HFFc6 (cell line): ENCODE measurements around the gene CD82. TPM values are rescaled to one million over a fixed set of nuclear protein-coding genes. Genes with fewer than 3 reads are reported as not detected.

Experiments used
- DNase-seq: peaks from one replicate; pipeline ENCODE4 v3.0.0-alpha.2; 2018
- H3K27ac Mint-ChIP-seq: 2 replicates; pipeline ENCODE4 v1.8.0; 2020; ENCODE audit warnings: mild to moderate bottlenecking, mixed read lengths
- H3K27me3 Mint-ChIP-seq: 2 replicates; pipeline ENCODE4 v1.8.0; 2021; ENCODE audit warnings: mild to moderate bottlenecking, moderate library complexity, mixed read lengths; ENCODE audit not compliant: insufficient read depth
- H3K36me3 Mint-ChIP-seq: 2 replicates; pipeline ENCODE4 v1.8.0; 2021; ENCODE audit warnings: low read depth, mixed read lengths
- H3K4me1 Mint-ChIP-seq: 2 replicates; pipeline ENCODE4 v1.8.0; 2020; ENCODE audit warnings: low read depth, mixed read lengths
- H3K4me3 Mint-ChIP-seq: 2 replicates; pipeline ENCODE4 v1.8.0; 2020; ENCODE audit warnings: mild to moderate bottlenecking, moderate library complexity, mixed read lengths
- H3K9me3 Mint-ChIP-seq: 2 replicates; pipeline ENCODE4 v1.8.0; 2020; ENCODE audit warnings: mild to moderate bottlenecking, mixed read lengths
- total RNA-seq, 6 experiments: library from RNA; stranded (reverse); fragmentation: NEBNext Ultra II Directional; extraction: Animal tissue kit (Norgen Biotek cat#: 25700); gene quantifications; 2 replicates in 1 of 6; 3 replicates in 5 of 6; pipeline ENCODE4 v1.2.3, GENCODE V29; 2021
- TF ChIP-seq, protein P1 (sequence below): fragments of 200-600 bp; sonication (generic); IDR thresholded peaks from 2 replicates; pipeline ENCODE4 v1.5.0; 2021; ENCODE audit warnings: antibody characterized with exemption, mild to moderate bottlenecking

The CD82 gene
- total RNA-seq, 6 experiments from 2014 or later, result 17.3 to 31.7 (median 20.7) TPM

DNA sequence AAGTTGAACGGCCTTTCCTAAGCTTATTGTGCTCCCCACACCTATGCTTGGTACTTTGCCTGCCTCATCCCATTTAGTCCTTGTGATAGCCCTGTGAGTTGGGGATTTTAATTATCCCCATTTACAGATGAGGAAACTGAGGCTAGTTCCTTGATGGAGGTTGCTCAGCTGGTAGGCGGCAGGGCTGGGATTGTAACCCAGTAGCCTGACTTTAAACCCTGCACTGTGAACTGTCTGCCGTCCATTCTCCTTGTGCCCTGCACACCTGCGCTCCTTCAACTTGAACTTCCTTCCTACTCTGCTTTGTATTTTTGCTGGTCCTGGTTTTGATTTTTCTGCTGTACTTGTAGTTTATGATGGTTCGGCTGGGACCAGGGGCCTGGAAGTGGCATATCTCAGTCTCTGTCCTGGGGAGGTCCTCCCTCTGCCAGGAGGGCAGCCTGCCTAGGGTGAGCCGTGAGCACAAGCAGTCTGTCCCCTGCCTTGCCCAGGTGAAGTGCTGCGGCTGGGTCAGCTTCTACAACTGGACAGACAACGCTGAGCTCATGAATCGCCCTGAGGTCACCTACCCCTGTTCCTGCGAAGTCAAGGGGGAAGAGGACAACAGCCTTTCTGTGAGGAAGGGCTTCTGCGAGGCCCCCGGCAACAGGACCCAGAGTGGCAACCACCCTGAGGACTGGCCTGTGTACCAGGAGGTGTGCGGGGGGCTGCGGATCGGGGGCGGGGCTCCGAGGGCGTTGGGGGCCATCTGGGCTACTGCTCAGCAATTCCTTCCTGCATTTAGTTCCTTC is 52.4 kb downstream of the CD82 start:
- no peaks in the 10 kb centered on the region for H3K36me3 Mint-ChIP-seq
- no peak overlapping the region for H3K4me3 Mint-ChIP-seq
- H3K4me1 Mint-ChIP-seq, result 0 out of 2 replicates have a peak, but pooled peaks cover 5% of the 10 kb centered on the region
- H3K27ac Mint-ChIP-seq, result no peak overlapping the region
- no peaks in the 10 kb centered on the region for H3K9me3 Mint-ChIP-seq
- H3K27me3 Mint-ChIP-seq, result peaks cover 11% of the 10 kb centered on the region
- DNase-seq, result no peak
- TF ChIP-seq, protein P1, sequence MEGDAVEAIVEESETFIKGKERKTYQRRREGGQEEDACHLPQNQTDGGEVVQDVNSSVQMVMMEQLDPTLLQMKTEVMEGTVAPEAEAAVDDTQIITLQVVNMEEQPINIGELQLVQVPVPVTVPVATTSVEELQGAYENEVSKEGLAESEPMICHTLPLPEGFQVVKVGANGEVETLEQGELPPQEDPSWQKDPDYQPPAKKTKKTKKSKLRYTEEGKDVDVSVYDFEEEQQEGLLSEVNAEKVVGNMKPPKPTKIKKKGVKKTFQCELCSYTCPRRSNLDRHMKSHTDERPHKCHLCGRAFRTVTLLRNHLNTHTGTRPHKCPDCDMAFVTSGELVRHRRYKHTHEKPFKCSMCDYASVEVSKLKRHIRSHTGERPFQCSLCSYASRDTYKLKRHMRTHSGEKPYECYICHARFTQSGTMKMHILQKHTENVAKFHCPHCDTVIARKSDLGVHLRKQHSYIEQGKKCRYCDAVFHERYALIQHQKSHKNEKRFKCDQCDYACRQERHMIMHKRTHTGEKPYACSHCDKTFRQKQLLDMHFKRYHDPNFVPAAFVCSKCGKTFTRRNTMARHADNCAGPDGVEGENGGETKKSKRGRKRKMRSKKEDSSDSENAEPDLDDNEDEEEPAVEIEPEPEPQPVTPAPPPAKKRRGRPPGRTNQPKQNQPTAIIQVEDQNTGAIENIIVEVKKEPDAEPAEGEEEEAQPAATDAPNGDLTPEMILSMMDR, result no peak

- TF ChIP-seq, protein P1, result no peak
- Mint-ChIP-seq H3K27me3 (peaks cover 11% of the 10 kb centered on the region), H3K4me3 (no peak overlapping the region), H3K9me3 (no peaks in the 10 kb centered on the region), H3K4me1 (0 out of 2 replicates have a peak, but pooled peaks cover 5% of the 10 kb centered on the region), H3K36me3 (no peaks in the 10 kb centered on the region), H3K27ac (no peak overlapping the region)
- no peak for DNase-seq
These were observed 53.3 kb downstream of the CD82 start for GRCh38 chr11:44618561-44619425.

GRCh38 chr11:44620328-44620725 is 54.9 kb downstream of the CD82 start:
- Mint-ChIP-seq H3K4me1 (0 out of 2 replicates have a peak, but pooled peaks cover 5% of the 10 kb centered on the region), H3K36me3 (no peaks in the 10 kb centered on the region), H3K27ac (no peak overlapping the region), H3K9me3 (no peaks in the 10 kb centered on the region), H3K4me3 (no peak overlapping the region), H3K27me3 (peaks cover 7% of the 10 kb centered on the region)
- DNase-seq, result no peak
- TF ChIP-seq, protein P1, result no peak

DNA sequence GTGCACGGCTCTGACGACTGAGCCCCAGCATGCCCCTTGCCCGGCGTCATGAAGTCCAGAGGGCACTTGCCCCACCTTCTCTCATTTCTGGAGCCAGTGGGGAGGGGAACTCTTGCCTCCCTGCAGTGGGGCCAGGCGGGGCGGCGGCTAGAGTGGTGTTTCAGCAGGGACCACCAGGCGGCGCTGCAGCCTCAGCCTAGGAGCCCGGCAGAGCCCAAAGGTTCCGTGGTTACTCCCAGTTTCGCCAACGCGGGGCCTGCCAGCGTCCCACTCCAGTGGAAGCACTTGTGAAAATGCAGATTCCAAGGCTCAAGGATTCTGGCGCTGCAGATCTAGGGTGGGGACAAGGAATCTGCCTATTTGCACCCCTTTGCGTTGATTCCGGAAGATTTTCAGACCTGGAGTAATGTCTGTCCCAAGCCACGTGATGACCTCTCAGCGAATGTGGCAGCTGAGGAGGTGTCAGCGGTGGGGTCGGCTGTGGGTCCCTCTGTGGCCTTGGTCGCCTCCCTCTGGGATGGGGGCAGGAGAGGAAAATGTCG is 55.7 kb downstream of the CD82 start:
- Mint-ChIP-seq H3K36me3 (no peaks in the 10 kb centered on the region), H3K4me1 (0 out of 2 replicates have a peak, but pooled peaks cover 5% of the 10 kb centered on the region), H3K27me3 (peaks cover 7% of the 10 kb centered on the region), H3K4me3 (peak overlapping the region; percentile 58; the same call in 1 of the 2 replicates), H3K9me3 (no peaks in the 10 kb centered on the region), H3K27ac (no peak overlapping the region)
- peak; percentile 32 for DNase-seq
- TF ChIP-seq, protein P1, result peak; percentile 100

DNA sequence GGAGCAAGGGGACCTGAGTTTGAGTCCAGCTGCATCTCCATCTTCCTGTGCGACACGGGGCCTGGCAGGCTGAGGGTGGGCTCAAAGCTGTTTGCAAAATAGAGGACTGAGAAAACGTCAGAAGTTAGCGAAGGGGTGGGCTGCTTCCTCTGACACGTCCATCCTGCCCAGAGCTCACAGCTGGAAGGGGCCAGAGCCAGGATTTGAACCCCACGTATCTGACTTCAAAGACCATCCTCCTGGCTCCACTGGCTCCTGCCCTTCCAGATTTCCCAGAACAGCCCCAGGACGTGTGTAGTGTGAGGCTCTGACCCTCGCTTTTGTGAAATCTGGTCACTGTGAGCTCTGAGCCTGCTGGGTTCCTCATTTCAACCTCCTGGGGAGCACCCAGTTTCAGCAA is 56.3 kb downstream of the CD82 start:
- no peak overlapping the region for H3K27ac Mint-ChIP-seq
- H3K27me3 Mint-ChIP-seq, result peaks cover 10% of the 10 kb centered on the region
- H3K4me1 Mint-ChIP-seq, result 0 out of 2 replicates have a peak, but pooled peaks cover 5% of the 10 kb centered on the region

More for the DNA sequence above, 56.3 kb downstream of the CD82 start:
- Mint-ChIP-seq H3K9me3 (no peaks in the 10 kb centered on the region; the same call in 1 of the 2 replicates), H3K36me3 (no peaks in the 10 kb centered on the region), H3K4me3 (no peak overlapping the region)
- TF ChIP-seq, protein P1, result no peak
- no peak for DNase-seq
